Mucosa of stomach (tissue), 1 donor: ENCODE measurements around the gene HAGH.

Source experiments
- H3K27me3 ChIP-seq: one replicate; pipeline ENCODE4 v1.7.0; 2013; ENCODE audit warnings: mild to moderate bottlenecking, low read length; ENCODE audit not compliant: control insufficient read depth, insufficient read depth
- H3K36me3 ChIP-seq: one replicate; pipeline ENCODE4 v1.7.0; 2013; ENCODE audit warnings: low read length; ENCODE audit not compliant: control insufficient read depth, insufficient read depth
- H3K4me1 ChIP-seq: one replicate; pipeline ENCODE4 v1.7.0; 2013; ENCODE audit warnings: mild to moderate bottlenecking, low read length; ENCODE audit not compliant: control insufficient read depth, insufficient read depth
- H3K4me3 ChIP-seq: one replicate; pipeline ENCODE4 v1.7.0; 2013; ENCODE audit warnings: low read length
- H3K9ac ChIP-seq: one replicate; pipeline ENCODE4 v1.7.0; 2013; ENCODE audit warnings: mild to moderate bottlenecking, low read length, moderate library complexity
- H3K9me3 ChIP-seq: one replicate; pipeline ENCODE4 v1.7.0; 2013; ENCODE audit warnings: mild to moderate bottlenecking, low read length, moderate library complexity; ENCODE audit not compliant: control insufficient read depth
- donor health status: Pancreatic carcinoma.

Gene HAGH

GRCh38 chr16:1858189-1858865 lies 31.7 kb upstream of the HAGH start:
- H3K9me3 ChIP-seq, result no peaks in the 10 kb centered on the region
- peaks cover 33% of the 10 kb centered on the region for H3K27me3 ChIP-seq
- H3K36me3 ChIP-seq, result no peaks in the 10 kb centered on the region
- H3K4me3 ChIP-seq, result no peak overlapping the region
- no peak overlapping the region for H3K9ac ChIP-seq
- no peaks in the 10 kb centered on the region for H3K4me1 ChIP-seq

- Histone ChIP-seq H3K9me3 (no peaks in the 10 kb centered on the region), H3K4me1 (no peaks in the 10 kb centered on the region), H3K9ac (no peak overlapping the region), H3K4me3 (no peak overlapping the region), H3K36me3 (no peaks in the 10 kb centered on the region), H3K27me3 (peaks cover 33% of the 10 kb centered on the region)
These were observed 30.9 kb upstream of the HAGH start for GRCh38 chr16:1857433-1858097.

- no peak overlapping the region for H3K9ac ChIP-seq
- no peaks in the 10 kb centered on the region for H3K36me3 ChIP-seq
- H3K4me3 ChIP-seq, result no peak overlapping the region
- H3K27me3 ChIP-seq, result peaks cover under 1% of the 10 kb centered on the region
- H3K4me1 ChIP-seq, result no peaks in the 10 kb centered on the region
- H3K9me3 ChIP-seq, result no peaks in the 10 kb centered on the region
These were observed 25.2 kb upstream of the HAGH start for GRCh38 chr16:1851793-1852192.

GRCh38 chr16:1850981-1851380 lies 24.4 kb upstream of the HAGH start:
- no peaks in the 10 kb centered on the region for H3K9me3 ChIP-seq
- H3K36me3 ChIP-seq, result no peaks in the 10 kb centered on the region
- H3K4me3 ChIP-seq, result no peak overlapping the region
- H3K4me1 ChIP-seq, result no peaks in the 10 kb centered on the region
- H3K27me3 ChIP-seq, result no peaks in the 10 kb centered on the region
- H3K9ac ChIP-seq, result no peak overlapping the region

- Histone ChIP-seq H3K36me3 (no peaks in the 10 kb centered on the region), H3K9ac (no peak overlapping the region)
These were observed 19.8 kb upstream of the HAGH start for GRCh38 chr16:1846416-1846815.

GRCh38 chr16:1845985-1846384 lies 19.4 kb upstream of the HAGH start:
- Histone ChIP-seq H3K9me3 (no peaks in the 10 kb centered on the region), H3K4me1 (no peaks in the 10 kb centered on the region)

More at GRCh38 chr16:1846416-1846815, 19.8 kb upstream of the HAGH start:
- H3K4me3 ChIP-seq, result no peak overlapping the region
- H3K4me1 ChIP-seq, result no peaks in the 10 kb centered on the region
- no peaks in the 10 kb centered on the region for H3K9me3 ChIP-seq
- no peaks in the 10 kb centered on the region for H3K27me3 ChIP-seq

GRCh38 chr16:1839554-1839953 lies 12.9 kb upstream of the HAGH start:
- H3K9me3 ChIP-seq, result no peaks in the 10 kb centered on the region
- no peaks in the 10 kb centered on the region for H3K27me3 ChIP-seq
- no peaks in the 10 kb centered on the region for H3K36me3 ChIP-seq
- H3K4me1 ChIP-seq, result no peaks in the 10 kb centered on the region
- no peak overlapping the region for H3K4me3 ChIP-seq
- H3K9ac ChIP-seq, result no peak overlapping the region

More at GRCh38 chr16:1845985-1846384, 19.4 kb upstream of the HAGH start:
- Histone ChIP-seq H3K27me3 (no peaks in the 10 kb centered on the region), H3K9ac (no peak overlapping the region), H3K4me3 (no peak overlapping the region), H3K36me3 (no peaks in the 10 kb centered on the region)

- H3K36me3 ChIP-seq, result no peaks in the 10 kb centered on the region
- H3K9me3 ChIP-seq, result no peaks in the 10 kb centered on the region
- no peaks in the 10 kb centered on the region for H3K27me3 ChIP-seq
- H3K4me3 ChIP-seq, result no peak overlapping the region
- no peak overlapping the region for H3K9ac ChIP-seq
- H3K4me1 ChIP-seq, result peaks cover 15% of the 10 kb centered on the region
These were observed 7.5 kb upstream of the HAGH start for GRCh38 chr16:1834096-1834495.

GRCh38 chr16:1832838-1833454 lies 6.3 kb upstream of the HAGH start:
- H3K4me3 ChIP-seq, result no peak overlapping the region
- H3K9ac ChIP-seq, result no peak overlapping the region
- peaks cover 24% of the 10 kb centered on the region for H3K4me1 ChIP-seq
- H3K27me3 ChIP-seq, result no peaks in the 10 kb centered on the region
- no peaks in the 10 kb centered on the region for H3K9me3 ChIP-seq
- no peaks in the 10 kb centered on the region for H3K36me3 ChIP-seq

GRCh38 chr16:1831186-1832075 lies 4.8 kb upstream of the HAGH start:
- Histone ChIP-seq H3K27me3 (no peaks in the 10 kb centered on the region), H3K4me1 (peaks cover 24% of the 10 kb centered on the region), H3K4me3 (no peak overlapping the region), H3K9me3 (no peaks in the 10 kb centered on the region), H3K36me3 (no peaks in the 10 kb centered on the region), H3K9ac (no peak overlapping the region)

- no peaks in the 10 kb centered on the region for H3K27me3 ChIP-seq
- H3K9ac ChIP-seq, result no peak overlapping the region
- H3K9me3 ChIP-seq, result no peaks in the 10 kb centered on the region
- peaks cover 31% of the 10 kb centered on the region for H3K4me1 ChIP-seq
- no peaks in the 10 kb centered on the region for H3K36me3 ChIP-seq
- H3K4me3 ChIP-seq, result no peak overlapping the region
These were observed 3.6 kb upstream of the HAGH start for GRCh38 chr16:1830213-1830612.
